ENCODE data around the gene RIMS1.

RIMS1 gene

GRCh38 chr6:72348926-72349325 lies 462.6 kb downstream of the RIMS1 start:
- TF ChIP-seq, protein P1, sequence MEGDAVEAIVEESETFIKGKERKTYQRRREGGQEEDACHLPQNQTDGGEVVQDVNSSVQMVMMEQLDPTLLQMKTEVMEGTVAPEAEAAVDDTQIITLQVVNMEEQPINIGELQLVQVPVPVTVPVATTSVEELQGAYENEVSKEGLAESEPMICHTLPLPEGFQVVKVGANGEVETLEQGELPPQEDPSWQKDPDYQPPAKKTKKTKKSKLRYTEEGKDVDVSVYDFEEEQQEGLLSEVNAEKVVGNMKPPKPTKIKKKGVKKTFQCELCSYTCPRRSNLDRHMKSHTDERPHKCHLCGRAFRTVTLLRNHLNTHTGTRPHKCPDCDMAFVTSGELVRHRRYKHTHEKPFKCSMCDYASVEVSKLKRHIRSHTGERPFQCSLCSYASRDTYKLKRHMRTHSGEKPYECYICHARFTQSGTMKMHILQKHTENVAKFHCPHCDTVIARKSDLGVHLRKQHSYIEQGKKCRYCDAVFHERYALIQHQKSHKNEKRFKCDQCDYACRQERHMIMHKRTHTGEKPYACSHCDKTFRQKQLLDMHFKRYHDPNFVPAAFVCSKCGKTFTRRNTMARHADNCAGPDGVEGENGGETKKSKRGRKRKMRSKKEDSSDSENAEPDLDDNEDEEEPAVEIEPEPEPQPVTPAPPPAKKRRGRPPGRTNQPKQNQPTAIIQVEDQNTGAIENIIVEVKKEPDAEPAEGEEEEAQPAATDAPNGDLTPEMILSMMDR (conservative IDR thresholded peaks at IDR 0.05; ENCODE audit: low read length): no peak
- DNase-seq (ENCODE audit: low read depth): peak; percentile 22
- no peak overlapping the region for H3K4me3 ChIP-seq (ENCODE audit: low read length)

DNA sequence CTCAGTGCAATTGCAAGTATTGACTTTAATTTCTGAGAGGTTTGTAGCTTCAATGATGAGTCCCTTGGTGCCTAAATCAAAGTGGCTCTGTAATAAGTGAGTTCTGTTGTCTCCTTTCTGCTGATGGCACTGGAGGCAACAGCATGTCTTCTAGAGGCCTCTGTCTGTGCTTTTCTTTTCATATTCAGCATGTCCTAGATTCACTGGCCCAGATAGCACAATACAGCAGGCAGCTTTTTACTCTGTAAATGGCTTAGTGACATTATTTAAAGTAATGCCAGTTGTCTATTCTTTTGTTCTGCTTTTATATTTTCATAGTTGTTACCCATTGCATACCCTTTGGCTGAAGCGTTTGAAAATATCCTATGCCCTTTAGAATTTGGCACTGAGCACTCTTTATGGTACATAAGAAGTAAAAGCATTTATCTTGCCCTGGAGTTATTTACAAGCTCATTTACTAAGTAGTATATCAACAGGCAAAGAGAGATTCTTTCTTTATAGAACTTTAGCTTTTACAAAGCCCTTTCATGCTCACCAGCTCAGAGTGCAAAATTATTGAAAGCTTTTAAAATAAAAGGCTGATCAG lies 464.0 kb downstream of the RIMS1 start:
- no peak overlapping the region for H3K4me3 ChIP-seq (ENCODE audit: low read length)
- DNase-seq (ENCODE audit: low read depth): no peak
- TF ChIP-seq, protein P1 (conservative IDR thresholded peaks at IDR 0.05; ENCODE audit: low read length): no peak

DNA sequence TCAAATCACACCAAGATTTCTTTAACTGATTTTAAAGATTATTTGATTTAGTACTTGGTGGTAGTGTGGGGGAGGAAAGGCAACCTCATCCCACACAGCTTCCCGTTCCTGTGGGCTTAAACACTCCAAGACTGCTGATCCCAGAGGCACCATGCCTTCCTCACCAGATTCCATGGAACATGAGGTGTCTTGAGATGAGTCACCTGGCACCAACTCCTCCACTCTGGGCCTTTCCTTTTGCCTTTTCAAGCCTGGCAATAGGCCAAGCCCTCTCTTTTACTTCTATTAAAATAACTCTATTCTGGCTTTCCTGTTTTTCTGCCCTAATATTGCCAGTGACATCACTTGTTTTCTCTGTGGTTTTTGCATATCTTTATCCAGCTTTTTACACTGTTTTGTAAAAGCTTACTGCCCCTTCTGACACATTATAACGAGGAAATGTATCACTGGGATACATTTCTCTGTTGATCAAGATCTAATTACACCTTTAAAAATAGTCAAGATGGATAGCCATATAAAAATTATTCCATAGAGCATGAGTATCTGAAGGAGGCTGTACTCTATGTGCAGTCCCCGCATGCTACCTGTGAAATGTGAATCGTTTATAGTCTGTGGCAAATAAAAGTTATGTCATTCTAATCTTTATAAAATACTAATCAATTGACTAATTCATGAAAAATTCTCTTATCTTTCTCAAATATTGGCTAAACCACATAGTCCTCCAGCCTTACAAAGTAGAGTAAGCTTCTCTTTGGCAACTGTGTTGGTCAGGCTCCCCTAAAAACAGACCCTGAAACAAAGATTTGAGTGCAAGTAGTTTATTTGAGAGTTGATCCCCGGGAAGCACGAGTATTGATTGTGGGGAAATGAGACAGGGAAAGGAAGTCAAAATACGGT lies 477.7 kb downstream of the RIMS1 start:
- peak; percentile 93 for DNase-seq (ENCODE audit: low read depth)
- TF ChIP-seq, protein P1 (conservative IDR thresholded peaks at IDR 0.05; ENCODE audit: low read length): no peak
- H3K4me3 ChIP-seq (ENCODE audit: low read length): no peak overlapping the region

DNA sequence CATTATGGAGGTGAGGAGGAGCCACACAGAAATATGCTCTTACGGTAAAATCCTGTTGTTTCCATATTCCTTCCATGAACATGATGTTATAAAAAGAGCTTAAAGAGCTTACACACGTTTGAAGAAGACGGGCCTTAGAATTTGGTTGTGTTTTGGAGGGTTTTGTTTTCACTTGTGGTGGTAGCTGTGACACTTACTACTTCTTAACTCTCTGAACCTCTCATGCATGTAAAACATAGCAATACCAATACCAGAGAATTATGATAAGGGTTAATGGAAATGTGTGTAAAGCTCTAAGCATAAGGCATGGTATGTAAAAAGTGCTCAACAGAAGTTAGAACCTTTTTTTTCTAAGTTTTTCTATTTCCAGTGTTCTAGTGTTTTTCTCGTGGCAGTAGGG lies 479.4 kb downstream of the RIMS1 start:
- no peak for DNase-seq (ENCODE audit: low read depth)
- TF ChIP-seq, protein P1 (conservative IDR thresholded peaks at IDR 0.05; ENCODE audit: low read length): no peak
- H3K4me3 ChIP-seq (ENCODE audit: low read length): no peak overlapping the region

- TF ChIP-seq, protein P1 (conservative IDR thresholded peaks at IDR 0.05; ENCODE audit: low read length): no peak
- DNase-seq (ENCODE audit: low read depth): no peak
Observed at GRCh38 chr6:72367439-72367838, 481.1 kb downstream of the RIMS1 start.

GRCh38 chr6:72371473-72371872 lies 485.1 kb downstream of the RIMS1 start:
- DNase-seq (ENCODE audit: low read depth): no peak
- TF ChIP-seq, protein P1 (conservative IDR thresholded peaks at IDR 0.05; ENCODE audit: low read length): no peak
- H3K4me3 ChIP-seq (ENCODE audit: low read length): no peak overlapping the region

More at GRCh38 chr6:72367439-72367838, 481.1 kb downstream of the RIMS1 start:
- H3K4me3 ChIP-seq (ENCODE audit: low read length): no peak overlapping the region

GRCh38 chr6:72374172-72374571 lies 487.8 kb downstream of the RIMS1 start:
- TF ChIP-seq, protein P1 (conservative IDR thresholded peaks at IDR 0.05; ENCODE audit: low read length): no peak
- DNase-seq (ENCODE audit: low read depth): no peak

More at GRCh38 chr6:72374172-72374571, 487.8 kb downstream of the RIMS1 start:
- H3K4me3 ChIP-seq (ENCODE audit: low read length): no peak overlapping the region

Data from AG10803 (cell line).